GM21825 (cell line): ENCODE data around the gene UNC93B1.

Experiments
- ATAC-seq: cut with Tn5 transposase; IDR thresholded peaks from one replicate; pipeline ENCODE4 v1.9.1; 2021; ENCODE audit warnings: mild to moderate bottlenecking, moderate library complexity; ENCODE audit not compliant: unreplicated experiment

UNC93B1 gene

GRCh38 chr11:68040957-68041591 is 37.2 kb upstream of the UNC93B1 start:
- no peak for ATAC-seq

- peak; percentile 41 for ATAC-seq
Observed at GRCh38 chr11:68040101-68040956, 36.4 kb upstream of the UNC93B1 start.

GRCh38 chr11:68039526-68040086 is 35.7 kb upstream of the UNC93B1 start:
- no peak for ATAC-seq

- ATAC-seq = no peak
Observed at GRCh38 chr11:68038718-68039525, 35.0 kb upstream of the UNC93B1 start, which contains the start of gene TCIRG1. TCIRG1 (plus strand) TSS chr11:68039025; CDS start chr11:68041272, 2,247 bp downstream.

GRCh38 chr11:68038226-68038717 is 34.4 kb upstream of the UNC93B1 start:
- no peak for ATAC-seq

GRCh38 chr11:68037411-68038225 is 33.7 kb upstream of the UNC93B1 start:
- no peak for ATAC-seq

GRCh38 chr11:68036717-68037239 is 32.9 kb upstream of the UNC93B1 start:
- no peak for ATAC-seq

- ATAC-seq = no peak
Observed at GRCh38 chr11:68036141-68036716, 32.3 kb upstream of the UNC93B1 start.

GRCh38 chr11:68035266-68035876 is 31.5 kb upstream of the UNC93B1 start:
- ATAC-seq = no peak

- ATAC-seq = no peak
Observed at GRCh38 chr11:68033708-68034045, 29.8 kb upstream of the UNC93B1 start.

- ATAC-seq = no peak
Observed at GRCh38 chr11:68032997-68033707, 29.3 kb upstream of the UNC93B1 start.

- ATAC-seq = no peak
Observed at GRCh38 chr11:68032003-68032402, 28.1 kb upstream of the UNC93B1 start.

- ATAC-seq = no peak
Observed at GRCh38 chr11:68031144-68031464, 27.2 kb upstream of the UNC93B1 start.

- peak; percentile 84 for ATAC-seq
Observed at GRCh38 chr11:68030318-68031143, 26.6 kb upstream of the UNC93B1 start, which contains the start of gene NDUFS8. NDUFS8 (plus strand) TSS chr11:68030681; CDS start chr11:68032152, 1,471 bp downstream.

- no peak for ATAC-seq
Observed at GRCh38 chr11:68028802-68029545, 25.1 kb upstream of the UNC93B1 start.

GRCh38 chr11:68027667-68028066 is 23.8 kb upstream of the UNC93B1 start:
- ATAC-seq = no peak
